WERI-Rb-1 (cell line): ENCODE measurements around the gene YARS2.

Source experiments
- DNase-seq: peaks from one replicate; pipeline ENCODE4 v3.0.0-alpha.2; 2020
- H3K27ac ChIP-seq: fragments of 250-450 bp; sonication (Bioruptor Pico); 2 replicates; pipeline ENCODE4 v1.5.1; 2020; ENCODE audit warnings: mild to moderate bottlenecking, moderate library complexity
- H3K27me3 ChIP-seq: fragments of 250-450 bp; sonication (Bioruptor Pico); 2 replicates; pipeline ENCODE4 v1.5.1; 2021; ENCODE audit warnings: mild to moderate bottlenecking, low read depth, moderate library complexity; ENCODE audit not compliant: insufficient read depth, severe bottlenecking
- H3K36me3 ChIP-seq: fragments of 250-450 bp; sonication (Bioruptor Pico); 2 replicates; pipeline ENCODE4 v1.5.1; 2020; ENCODE audit warnings: mild to moderate bottlenecking, moderate library complexity
- H3K4me3 ChIP-seq: 2 replicates; pipeline ENCODE4 v1.5.1; 2011; ENCODE audit warnings: low read depth, mild to moderate bottlenecking, control low read depth, low read length
- H3K9me3 ChIP-seq: fragments of 250-450 bp; sonication (Bioruptor Pico); 2 replicates; pipeline ENCODE4 v1.5.1; 2021; ENCODE audit warnings: mild to moderate bottlenecking, moderate library complexity; ENCODE audit not compliant: severe bottlenecking
- CTCF ChIP-seq: IDR thresholded peaks from 2 replicates; pipeline ENCODE4 v1.5.1; 2011; ENCODE audit warnings: low read depth, mild to moderate bottlenecking, control low read depth, inconsistent platforms, low read length

Gene YARS2

GRCh38 chr12:32789446-32789845, 33.7 kb upstream of the YARS2 start:
- no peaks in the 10 kb centered on the region for H3K9me3 ChIP-seq
- DNase-seq, result no peak
- TF ChIP-seq CTCF, result no peak
- no peaks in the 10 kb centered on the region for H3K36me3 ChIP-seq
- H3K27me3 ChIP-seq, result no peaks in the 10 kb centered on the region
- no peak overlapping the region for H3K4me3 ChIP-seq
- no peak overlapping the region for H3K27ac ChIP-seq

- TF ChIP-seq CTCF, result no peak
- Histone ChIP-seq H3K36me3 (no peaks in the 10 kb centered on the region), H3K27ac (no peak overlapping the region), H3K27me3 (no peaks in the 10 kb centered on the region), H3K9me3 (no peaks in the 10 kb centered on the region), H3K4me3 (no peak overlapping the region)
- no peak for DNase-seq
Observed at GRCh38 chr12:32788405-32788804, 32.7 kb upstream of the YARS2 start.

- H3K27me3 ChIP-seq, result no peaks in the 10 kb centered on the region
- no peak for DNase-seq
- no peaks in the 10 kb centered on the region for H3K9me3 ChIP-seq
- no peak for TF ChIP-seq CTCF
- no peak overlapping the region for H3K27ac ChIP-seq
- H3K36me3 ChIP-seq, result no peaks in the 10 kb centered on the region
- no peak overlapping the region for H3K4me3 ChIP-seq
Observed at GRCh38 chr12:32785557-32785956, 29.9 kb upstream of the YARS2 start.

- no peak for TF ChIP-seq CTCF
- DNase-seq, result no peak
- Histone ChIP-seq H3K4me3 (no peak overlapping the region), H3K27ac (no peak overlapping the region), H3K36me3 (no peaks in the 10 kb centered on the region), H3K27me3 (no peaks in the 10 kb centered on the region), H3K9me3 (no peaks in the 10 kb centered on the region)
Observed at GRCh38 chr12:32783029-32783428, 27.3 kb upstream of the YARS2 start.

- H3K9me3 ChIP-seq, result no peaks in the 10 kb centered on the region
- H3K36me3 ChIP-seq, result no peaks in the 10 kb centered on the region
- H3K4me3 ChIP-seq, result no peak overlapping the region
- no peak overlapping the region for H3K27ac ChIP-seq
- no peak for TF ChIP-seq CTCF
- no peak for DNase-seq
- H3K27me3 ChIP-seq, result no peaks in the 10 kb centered on the region
Observed at GRCh38 chr12:32780071-32780470, 24.4 kb upstream of the YARS2 start.

- H3K27ac ChIP-seq, result no peak overlapping the region
- H3K27me3 ChIP-seq, result no peaks in the 10 kb centered on the region
- H3K4me3 ChIP-seq, result no peak overlapping the region
- no peak for DNase-seq
- H3K36me3 ChIP-seq, result no peaks in the 10 kb centered on the region
- no peak for TF ChIP-seq CTCF
- H3K9me3 ChIP-seq, result no peaks in the 10 kb centered on the region
Observed at GRCh38 chr12:32777691-32778175, 22.0 kb upstream of the YARS2 start.
